GM19035 (cell line): ENCODE measurements around the gene SEPTIN5.
"Not testable (repeated sequence)": the region's sequence is repeated elsewhere in the genome, so short reads cannot be mapped to it uniquely, and the experiment has no call there.

Experiments
- ATAC-seq: cut with Tn5 transposase; IDR thresholded peaks from one replicate; pipeline ENCODE4 v1.9.1; 2021; ENCODE audit not compliant: unreplicated experiment

Gene SEPTIN5

GRCh38 chr22:19680911-19681862 lies 33.1 kb upstream of the SEPTIN5 start:
- ATAC-seq = no peak

GRCh38 chr22:19681863-19682245 lies 32.4 kb upstream of the SEPTIN5 start:
- no peak for ATAC-seq

DNA sequence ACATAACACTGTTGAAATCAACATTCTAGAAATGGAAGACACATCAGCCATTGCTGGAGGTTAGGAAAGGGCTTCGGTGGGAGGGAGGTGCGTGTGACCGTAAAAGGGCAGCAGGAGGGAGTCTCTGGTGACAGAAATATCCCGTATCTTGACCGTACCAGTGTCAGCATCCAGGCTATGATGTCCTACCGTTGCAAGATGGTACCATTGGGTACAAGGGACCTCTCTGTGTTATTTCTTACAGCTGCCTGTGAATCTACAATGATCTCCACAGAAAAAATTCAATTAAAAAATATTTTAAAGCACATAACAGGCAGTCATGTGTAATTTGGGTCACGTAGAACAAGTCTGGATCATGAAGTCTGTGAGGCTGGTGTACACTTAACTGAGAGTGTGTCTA lies 27.4 kb upstream of the SEPTIN5 start:
- ATAC-seq = no peak

DNA sequence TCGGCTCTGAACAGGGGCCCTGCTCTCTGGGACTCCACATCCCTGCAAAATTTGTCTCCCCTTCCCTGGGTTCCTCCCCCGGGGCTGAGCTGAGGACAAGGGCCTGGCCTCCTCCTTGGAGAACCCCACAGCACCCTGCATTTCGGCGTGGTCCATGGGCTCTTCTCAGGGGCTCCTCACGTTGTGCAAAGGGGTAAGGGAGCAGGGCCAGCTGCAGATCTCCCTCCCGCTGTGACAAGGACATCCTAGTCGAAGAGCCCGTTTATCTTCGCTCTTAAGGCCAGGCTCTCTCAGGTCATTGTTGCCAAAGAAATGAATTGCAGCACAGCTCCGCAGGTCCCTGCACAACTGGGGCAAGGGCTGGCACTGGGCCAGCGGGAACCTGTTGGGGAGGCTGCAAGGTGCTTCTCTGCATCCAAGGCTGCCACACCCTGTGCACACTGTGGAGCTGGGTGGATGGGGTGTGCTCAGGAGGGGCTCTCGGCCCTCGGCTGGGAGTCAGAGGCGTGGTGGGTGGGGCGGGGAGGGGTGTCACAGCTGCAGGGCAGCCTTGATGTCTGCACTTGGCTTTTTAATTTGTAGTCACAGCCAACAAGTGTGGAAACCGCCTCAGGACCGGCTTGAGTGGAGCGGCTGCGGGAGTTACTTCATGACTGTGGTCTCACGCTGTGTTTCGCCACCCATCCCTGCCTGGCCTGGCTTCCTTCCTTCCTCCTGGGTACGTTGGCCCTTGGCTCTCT lies 26.6 kb upstream of the SEPTIN5 start:
- no peak for ATAC-seq

- no peak for ATAC-seq
Observed at GRCh38 chr22:19688301-19689290, 25.7 kb upstream of the SEPTIN5 start.

DNA sequence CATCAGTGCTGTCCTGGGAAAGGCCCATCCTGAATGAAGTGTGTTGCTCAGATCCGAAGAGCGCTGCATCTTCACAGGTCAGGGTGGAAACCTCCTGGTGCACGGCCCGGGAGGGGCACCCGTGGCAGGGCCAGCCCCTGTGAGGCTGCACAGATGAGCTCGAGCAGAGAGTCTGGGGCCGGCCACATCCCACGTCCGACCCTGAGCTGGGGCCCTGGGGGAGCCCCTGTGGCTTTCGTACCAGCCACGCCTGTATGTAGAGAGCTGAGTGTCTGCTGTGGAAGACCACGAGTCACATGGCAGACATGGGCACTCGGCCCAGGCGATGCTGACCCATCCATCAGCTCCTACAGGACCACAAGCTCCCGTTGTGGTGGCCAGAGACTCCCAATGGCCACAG lies 24.9 kb upstream of the SEPTIN5 start:
- ATAC-seq = no peak

GRCh38 chr22:19691007-19691720 lies 23.1 kb upstream of the SEPTIN5 start:
- no peak for ATAC-seq

DNA sequence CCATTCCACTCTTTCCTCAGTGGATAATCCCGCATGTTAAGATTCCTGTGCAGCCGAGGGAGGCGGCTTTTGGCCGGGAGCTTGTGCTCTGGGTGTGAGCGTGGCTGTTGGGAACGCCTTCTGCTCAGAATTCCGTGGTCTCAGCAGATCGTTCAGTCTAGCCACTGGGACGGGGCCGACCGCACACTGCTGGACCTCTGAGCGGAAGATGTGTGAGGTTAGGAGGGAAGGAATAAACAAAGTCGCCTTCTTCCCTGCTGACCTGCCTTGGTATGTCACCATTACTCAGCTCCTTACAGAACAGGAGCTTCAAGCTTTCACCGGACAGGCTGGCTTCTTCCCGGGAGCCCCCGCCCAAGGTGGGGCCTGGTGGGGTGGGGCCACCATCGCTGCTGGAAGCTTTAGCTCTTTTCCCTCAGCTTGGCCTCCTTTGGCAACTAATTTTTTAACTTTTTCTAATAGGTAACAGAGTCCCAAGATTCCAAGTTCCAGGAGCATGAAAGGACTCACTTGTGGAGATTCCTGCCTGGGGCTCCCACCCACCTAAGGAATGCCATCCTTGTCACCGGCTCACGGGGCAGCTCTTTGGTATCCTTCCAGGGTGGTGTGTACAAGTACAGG lies 22.5 kb upstream of the SEPTIN5 start:
- ATAC-seq = no peak

DNA sequence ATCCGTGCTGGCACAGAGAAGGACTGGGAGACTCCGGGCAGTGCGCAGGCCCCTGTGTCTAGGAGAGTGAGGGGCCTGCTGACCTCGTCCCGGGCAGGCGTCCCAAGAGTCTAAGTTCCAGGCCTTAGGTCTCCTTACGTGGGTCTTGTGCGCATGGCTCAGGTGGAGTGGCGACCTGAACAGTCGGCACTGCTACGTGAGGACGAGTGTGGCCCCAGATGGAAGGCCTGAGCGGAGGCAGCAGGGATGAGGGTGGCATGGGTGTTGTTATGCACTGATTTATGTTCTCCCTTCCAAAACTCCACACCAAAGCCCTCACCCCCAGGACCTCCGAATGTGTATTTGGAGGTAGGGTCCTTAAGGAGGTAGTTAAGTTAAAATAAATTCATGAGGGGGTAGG lies 20.7 kb upstream of the SEPTIN5 start:
- no peak for ATAC-seq

GRCh38 chr22:19693981-19694670 lies 20.2 kb upstream of the SEPTIN5 start:
- no peak for ATAC-seq

GRCh38 chr22:19694696-19695095 lies 19.6 kb upstream of the SEPTIN5 start:
- ATAC-seq = no peak

GRCh38 chr22:19696504-19697276 lies 17.6 kb upstream of the SEPTIN5 start:
- no peak for ATAC-seq

GRCh38 chr22:19697871-19698270 lies 16.4 kb upstream of the SEPTIN5 start:
- not testable (repeated sequence) for ATAC-seq

GRCh38 chr22:19700790-19701419 lies 13.4 kb upstream of the SEPTIN5 start:
- no peak for ATAC-seq

DNA sequence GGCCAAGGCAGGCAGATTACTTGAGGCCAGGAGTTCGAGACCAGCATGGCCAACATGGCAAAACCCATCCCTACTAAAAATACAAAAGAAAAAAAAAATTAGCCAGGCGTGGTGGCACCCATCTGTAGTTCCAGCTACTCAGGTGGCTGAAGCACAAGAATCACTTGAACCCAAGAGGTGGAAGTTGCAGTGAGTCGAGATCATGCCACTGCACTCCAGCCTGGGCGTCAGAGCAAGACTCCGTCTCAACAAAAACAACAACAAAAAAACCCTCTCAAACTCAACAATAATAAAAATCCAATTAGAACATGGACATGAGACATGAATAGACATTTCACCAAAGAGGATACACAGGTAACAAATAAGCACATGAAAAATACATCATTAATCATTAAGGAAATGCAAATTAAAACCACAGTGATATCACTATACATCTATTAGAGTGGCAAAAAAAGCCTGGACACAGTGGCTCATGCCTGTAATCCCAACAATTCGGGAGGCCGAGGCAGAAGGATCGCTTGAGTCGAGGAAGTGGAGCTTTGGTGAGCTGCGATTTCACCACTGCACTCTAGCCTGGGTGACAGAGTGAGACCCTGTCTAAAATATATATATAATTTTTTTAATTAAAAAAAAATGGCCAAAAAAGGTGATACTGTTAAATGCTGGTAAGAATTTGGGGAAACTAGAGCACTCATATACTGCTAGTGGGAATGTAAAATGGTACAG lies 12.7 kb upstream of the SEPTIN5 start:
- no peak for ATAC-seq

DNA sequence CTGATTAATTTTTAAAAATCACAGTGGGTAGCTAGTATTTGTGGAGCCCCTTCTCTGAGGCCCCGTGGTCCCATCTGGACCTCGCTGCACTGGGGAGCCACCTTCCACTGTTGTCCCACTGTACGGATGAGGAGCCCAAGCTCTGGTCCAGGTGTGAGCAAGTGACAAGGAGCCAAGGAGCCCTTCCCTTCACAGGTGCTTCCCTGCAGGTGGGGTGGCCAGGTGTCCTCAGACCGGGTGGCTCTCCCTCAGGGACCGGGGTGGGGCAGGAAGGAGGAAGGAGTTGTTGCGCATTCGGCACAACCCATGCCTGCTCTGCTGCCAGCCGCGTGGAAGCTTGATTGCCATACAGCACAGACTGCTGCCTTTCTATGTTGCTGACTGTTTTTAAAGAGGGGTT lies 10.4 kb upstream of the SEPTIN5 start:
- ATAC-seq = no peak

DNA sequence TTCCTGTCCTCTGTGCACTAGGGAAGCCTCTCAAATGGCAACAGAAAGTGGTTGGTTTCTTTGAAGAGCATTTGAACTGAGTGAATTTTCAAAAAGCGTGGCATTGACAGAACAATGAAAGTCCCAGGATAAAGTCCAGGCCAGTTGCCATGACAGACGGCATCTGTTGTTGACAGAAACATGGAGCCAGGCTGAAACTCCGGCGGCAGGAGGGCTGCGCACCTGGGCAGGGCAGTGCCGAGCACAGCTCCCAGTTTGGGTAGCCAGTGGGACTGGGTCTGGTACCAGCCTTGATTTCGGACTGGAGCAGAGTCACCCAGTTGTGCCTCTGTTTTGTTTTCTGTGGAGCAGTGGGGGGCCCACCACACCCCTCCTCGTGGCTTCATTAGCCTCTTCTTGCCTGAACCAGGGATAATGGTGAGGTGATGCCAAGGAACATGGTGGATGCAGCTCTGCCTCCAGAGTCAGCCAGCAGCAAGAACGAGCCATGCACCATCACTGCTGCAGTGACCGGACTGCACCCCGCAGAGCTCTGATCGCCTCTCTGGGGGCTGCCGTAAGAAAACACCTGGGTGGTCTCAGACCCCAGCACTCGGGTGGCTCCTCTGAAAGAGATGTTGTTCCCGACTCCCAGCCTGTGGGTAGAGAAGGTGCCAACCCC lies 9.8 kb upstream of the SEPTIN5 start:
- ATAC-seq = no peak
